GM23338 (cell line): ENCODE results near the gene NCKAP1. TPM values are rescaled to one million over a fixed set of nuclear protein-coding genes. Genes with fewer than 3 reads are reported as not detected.
"Not testable (repeated sequence)": the region's sequence is repeated elsewhere in the genome, so short reads cannot be mapped to it uniquely, and the experiment has no call there.

Experiments used
- ATAC-seq: fragments of 200-7000 bp; cut with Tn5 transposase; 3 replicates; pipeline ENCODE4 v1.9.1; 2020
- DNase-seq: peaks from one replicate; pipeline ENCODE4 v3.0.0-alpha.2; 2015; ENCODE audit warnings: low spot score
- H2AFZ ChIP-seq: fragments of 200-600 bp; sonication (generic); 2 replicates; pipeline ENCODE4 v1.8.0; 2016; ENCODE audit warnings: antibody characterized with exemption, mild to moderate bottlenecking, moderate library complexity
- H3F3A ChIP-seq: fragments of 200-600 bp; sonication (generic); replicated peaks from 2 replicates; pipeline ENCODE4 v1.8.0; 2017; ENCODE audit warnings: antibody characterized with exemption, mixed run types, low read depth
- H3K27ac ChIP-seq: fragments of 200-600 bp; sonication (generic); 2 replicates; pipeline ENCODE4 v1.6.1; 2016; ENCODE audit warnings: low read depth
- H3K27me3 ChIP-seq: fragments of 200-600 bp; sonication (generic); 2 replicates; pipeline ENCODE4 v1.8.0; 2016; ENCODE audit warnings: mild to moderate bottlenecking, mixed run types, moderate library complexity; ENCODE audit not compliant: insufficient read depth
- H3K36me3 ChIP-seq: fragments of 200-600 bp; sonication (generic); 2 replicates; pipeline ENCODE4 v1.8.0; 2016; ENCODE audit warnings: mild to moderate bottlenecking; ENCODE audit not compliant: insufficient read depth
- H3K4me1 ChIP-seq: fragments of 200-600 bp; sonication (generic); 2 replicates; pipeline ENCODE4 v1.8.0; 2016; ENCODE audit warnings: mild to moderate bottlenecking, moderate library complexity; ENCODE audit not compliant: insufficient read depth
- H3K4me2 ChIP-seq: fragments of 200-600 bp; sonication (generic); 2 replicates; pipeline ENCODE4 v1.7.1; 2017; ENCODE audit warnings: mixed run types
- H3K4me3 ChIP-seq: fragments of 200-600 bp; sonication (generic); 2 replicates; pipeline ENCODE4 v1.6.1; 2016; ENCODE audit warnings: mixed run types
- H3K79me2 ChIP-seq: fragments of 200-600 bp; sonication (generic); replicated peaks from 2 replicates; pipeline ENCODE4 v1.8.0; 2017; ENCODE audit warnings: mild to moderate bottlenecking; ENCODE audit not compliant: insufficient read depth
- H3K9me2 ChIP-seq: fragments of 200-600 bp; sonication (generic); 2 replicates; pipeline ENCODE4 v1.8.0; 2017; ENCODE audit not compliant: insufficient read depth
- H4K20me1 ChIP-seq: fragments of 200-600 bp; sonication (generic); replicated peaks from 2 replicates; pipeline ENCODE4 v1.8.0; 2017; ENCODE audit warnings: mild to moderate bottlenecking; ENCODE audit not compliant: insufficient read depth
- H3K27ac Mint-ChIP-seq: 2 replicates; pipeline ENCODE4 v1.8.0; 2020; ENCODE audit warnings: inconsistent platforms, mild to moderate bottlenecking, moderate library complexity, mixed read lengths
- H3K27me3 Mint-ChIP-seq: 3 replicates; pipeline ENCODE4 v1.8.0; 2022; ENCODE audit warnings: low read depth, mild to moderate bottlenecking, moderate library complexity, mixed read lengths, inconsistent platforms; ENCODE audit not compliant: insufficient read depth, poor library complexity
- H3K36me3 Mint-ChIP-seq: 3 replicates; pipeline ENCODE4 v1.8.0; 2021; ENCODE audit warnings: low read depth, mild to moderate bottlenecking, inconsistent platforms, moderate library complexity, mixed read lengths
- H3K4me1 Mint-ChIP-seq: 3 replicates; pipeline ENCODE4 v1.8.0; 2020; ENCODE audit warnings: mild to moderate bottlenecking, inconsistent platforms, mixed read lengths
- H3K4me3 Mint-ChIP-seq: 3 replicates; pipeline ENCODE4 v1.8.0; 2021; ENCODE audit warnings: moderate library complexity, mild to moderate bottlenecking, inconsistent platforms, mixed read lengths
- H3K9me3 Mint-ChIP-seq: 3 replicates; pipeline ENCODE4 v1.8.0; 2020; ENCODE audit warnings: moderate library complexity, mild to moderate bottlenecking, inconsistent platforms, mixed read lengths
- CREB1 ChIP-seq: fragments of 250-450 bp; sonication (Bioruptor Pico); IDR thresholded peaks from 2 replicates; pipeline ENCODE4 v1.5.0; 2020; ENCODE audit warnings: low read depth, mild to moderate bottlenecking, moderate library complexity
- EZH2 ChIP-seq: fragments of 200-600 bp; sonication (generic); IDR thresholded peaks from one replicate; pipeline ENCODE4 v1.8.0; 2017; ENCODE audit warnings: antibody characterized with exemption, mild to moderate bottlenecking, low read depth; ENCODE audit not compliant: unreplicated experiment
- EZH2phosphoT487 ChIP-seq: fragments of 200-600 bp; sonication (generic); IDR thresholded peaks from one replicate; pipeline ENCODE4 v1.8.1; 2018; ENCODE audit warnings: antibody characterized with exemption; ENCODE audit not compliant: unreplicated experiment
- JUNB ChIP-seq: IDR thresholded peaks from one replicate; pipeline ENCODE4 v1.6.1; 2016; ENCODE audit warnings: antibody characterized with exemption; ENCODE audit not compliant: unreplicated experiment
- STAT1 ChIP-seq: IDR thresholded peaks from one replicate; pipeline ENCODE4 v1.6.1; 2016; ENCODE audit warnings: antibody characterized with exemption; ENCODE audit not compliant: unreplicated experiment
- ZNF331 ChIP-seq: fragments of 250-450 bp; sonication (Bioruptor Pico); IDR thresholded peaks from 2 replicates; pipeline ENCODE4 v1.5.0; 2020; ENCODE audit warnings: low read depth, mild to moderate bottlenecking, moderate library complexity
- polyA plus RNA-seq: library from polyadenylated mRNA; unstranded; fragments of >200 nt; fragmentation: Nextera tagmentation; extraction: Ambion mirVana; gene quantifications from 2 replicates; pipeline ENCODE4 v1.2.1, GENCODE V29; 2016
- total RNA-seq: library from RNA; depleted of rRNA; stranded (reverse); fragments of >200 nt; shearing (Covaris generic); gene quantifications from 2 replicates; pipeline ENCODE4 v1.2.3, GENCODE V29; 2014
- TF ChIP-seq, protein P1 (sequence below): IDR thresholded peaks from 2 replicates; pipeline ENCODE4 v1.6.1; 2016; ENCODE audit warnings: antibody characterized with exemption
- TF ChIP-seq, protein P2 (sequence below): fragments of 250-450 bp; sonication (Bioruptor Pico); IDR thresholded peaks from 2 replicates; pipeline ENCODE4 v1.5.0; 2020; ENCODE audit warnings: mild to moderate bottlenecking, moderate library complexity

NCKAP1 gene
- total and polyA plus RNA-seq, 2 experiments from 2014 or later, result 53.8 to 157 TPM

- TF ChIP-seq, protein P1, sequence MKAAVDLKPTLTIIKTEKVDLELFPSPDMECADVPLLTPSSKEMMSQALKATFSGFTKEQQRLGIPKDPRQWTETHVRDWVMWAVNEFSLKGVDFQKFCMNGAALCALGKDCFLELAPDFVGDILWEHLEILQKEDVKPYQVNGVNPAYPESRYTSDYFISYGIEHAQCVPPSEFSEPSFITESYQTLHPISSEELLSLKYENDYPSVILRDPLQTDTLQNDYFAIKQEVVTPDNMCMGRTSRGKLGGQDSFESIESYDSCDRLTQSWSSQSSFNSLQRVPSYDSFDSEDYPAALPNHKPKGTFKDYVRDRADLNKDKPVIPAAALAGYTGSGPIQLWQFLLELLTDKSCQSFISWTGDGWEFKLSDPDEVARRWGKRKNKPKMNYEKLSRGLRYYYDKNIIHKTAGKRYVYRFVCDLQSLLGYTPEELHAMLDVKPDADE, result no peak
- TF ChIP-seq CREB1 (CRISPR knock-in tag) (no peak), EZH2phosphoT487 (no peak), ZNF331 (no peak), JUNB (no peak), EZH2 (no peak), STAT1 (no peak)
- TF ChIP-seq, protein P2, sequence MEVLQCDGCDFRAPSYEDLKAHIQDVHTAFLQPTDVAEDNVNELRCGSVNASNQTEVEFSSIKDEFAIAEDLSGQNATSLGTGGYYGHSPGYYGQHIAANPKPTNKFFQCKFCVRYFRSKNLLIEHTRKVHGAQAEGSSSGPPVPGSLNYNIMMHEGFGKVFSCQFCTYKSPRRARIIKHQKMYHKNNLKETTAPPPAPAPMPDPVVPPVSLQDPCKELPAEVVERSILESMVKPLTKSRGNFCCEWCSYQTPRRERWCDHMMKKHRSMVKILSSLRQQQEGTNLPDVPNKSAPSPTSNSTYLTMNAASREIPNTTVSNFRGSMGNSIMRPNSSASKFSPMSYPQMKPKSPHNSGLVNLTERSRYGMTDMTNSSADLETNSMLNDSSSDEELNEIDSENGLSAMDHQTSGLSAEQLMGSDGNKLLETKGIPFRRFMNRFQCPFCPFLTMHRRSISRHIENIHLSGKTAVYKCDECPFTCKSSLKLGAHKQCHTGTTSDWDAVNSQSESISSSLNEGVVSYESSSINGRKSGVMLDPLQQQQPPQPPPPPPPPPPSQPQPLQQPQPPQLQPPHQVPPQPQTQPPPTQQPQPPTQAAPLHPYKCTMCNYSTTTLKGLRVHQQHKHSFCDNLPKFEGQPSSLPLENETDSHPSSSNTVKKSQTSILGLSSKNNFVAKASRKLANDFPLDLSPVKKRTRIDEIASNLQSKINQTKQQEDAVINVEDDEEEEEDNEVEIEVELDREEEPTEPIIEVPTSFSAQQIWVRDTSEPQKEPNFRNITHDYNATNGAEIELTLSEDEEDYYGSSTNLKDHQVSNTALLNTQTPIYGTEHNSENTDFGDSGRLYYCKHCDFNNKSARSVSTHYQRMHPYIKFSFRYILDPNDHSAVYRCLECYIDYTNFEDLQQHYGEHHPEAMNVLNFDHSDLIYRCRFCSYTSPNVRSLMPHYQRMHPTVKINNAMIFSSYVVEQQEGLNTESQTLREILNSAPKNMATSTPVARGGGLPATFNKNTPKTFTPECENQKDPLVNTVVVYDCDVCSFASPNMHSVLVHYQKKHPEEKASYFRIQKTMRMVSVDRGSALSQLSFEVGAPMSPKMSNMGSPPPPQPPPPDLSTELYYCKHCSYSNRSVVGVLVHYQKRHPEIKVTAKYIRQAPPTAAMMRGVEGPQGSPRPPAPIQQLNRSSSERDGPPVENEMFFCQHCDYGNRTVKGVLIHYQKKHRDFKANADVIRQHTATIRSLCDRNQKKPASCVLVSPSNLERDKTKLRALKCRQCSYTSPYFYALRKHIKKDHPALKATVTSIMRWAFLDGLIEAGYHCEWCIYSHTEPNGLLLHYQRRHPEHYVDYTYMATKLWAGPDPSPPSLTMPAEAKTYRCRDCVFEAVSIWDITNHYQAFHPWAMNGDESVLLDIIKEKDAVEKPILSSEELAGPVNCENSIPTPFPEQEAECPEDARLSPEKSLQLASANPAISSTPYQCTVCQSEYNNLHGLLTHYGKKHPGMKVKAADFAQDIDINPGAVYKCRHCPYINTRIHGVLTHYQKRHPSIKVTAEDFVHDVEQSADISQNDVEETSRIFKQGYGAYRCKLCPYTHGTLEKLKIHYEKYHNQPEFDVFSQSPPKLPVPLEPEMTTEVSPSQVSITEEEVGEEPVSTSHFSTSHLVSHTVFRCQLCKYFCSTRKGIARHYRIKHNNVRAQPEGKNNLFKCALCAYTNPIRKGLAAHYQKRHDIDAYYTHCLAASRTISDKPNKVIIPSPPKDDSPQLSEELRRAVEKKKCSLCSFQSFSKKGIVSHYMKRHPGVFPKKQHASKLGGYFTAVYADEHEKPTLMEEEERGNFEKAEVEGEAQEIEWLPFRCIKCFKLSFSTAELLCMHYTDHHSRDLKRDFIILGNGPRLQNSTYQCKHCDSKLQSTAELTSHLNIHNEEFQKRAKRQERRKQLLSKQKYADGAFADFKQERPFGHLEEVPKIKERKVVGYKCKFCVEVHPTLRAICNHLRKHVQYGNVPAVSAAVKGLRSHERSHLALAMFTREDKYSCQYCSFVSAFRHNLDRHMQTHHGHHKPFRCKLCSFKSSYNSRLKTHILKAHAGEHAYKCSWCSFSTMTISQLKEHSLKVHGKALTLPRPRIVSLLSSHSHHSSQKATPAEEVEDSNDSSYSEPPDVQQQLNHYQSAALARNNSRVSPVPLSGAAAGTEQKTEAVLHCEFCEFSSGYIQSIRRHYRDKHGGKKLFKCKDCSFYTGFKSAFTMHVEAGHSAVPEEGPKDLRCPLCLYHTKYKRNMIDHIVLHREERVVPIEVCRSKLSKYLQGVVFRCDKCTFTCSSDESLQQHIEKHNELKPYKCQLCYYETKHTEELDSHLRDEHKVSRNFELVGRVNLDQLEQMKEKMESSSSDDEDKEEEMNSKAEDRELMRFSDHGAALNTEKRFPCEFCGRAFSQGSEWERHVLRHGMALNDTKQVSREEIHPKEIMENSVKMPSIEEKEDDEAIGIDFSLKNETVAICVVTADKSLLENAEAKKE (CRISPR knock-in tag), result no peak
These were observed 11.2 kb upstream of the NCKAP1 start (continued) for GRCh38 chr2:183049420-183049819.

GRCh38 chr2:183047486-183048125, 9.3 kb upstream of the NCKAP1 start:
- not testable (repeated sequence) for H2AFZ ChIP-seq, DNase-seq, H3F3A ChIP-seq, H3K27me3 Mint-ChIP-seq, H3K36me3 ChIP-seq, H3K4me1 Mint-ChIP-seq, H4K20me1 ChIP-seq, H3K4me3 ChIP-seq, H3K9me2 ChIP-seq, H3K79me2 ChIP-seq, H3K27me3 ChIP-seq, ATAC-seq, H3K4me3 Mint-ChIP-seq, H3K4me2 ChIP-seq, H3K27ac Mint-ChIP-seq, H3K27ac ChIP-seq
- H3K4me1 ChIP-seq, result peaks cover 28% of the 10 kb centered on the region
- H3K36me3 Mint-ChIP-seq, result peaks cover 20% of the 10 kb centered on the region
- H3K9me3 Mint-ChIP-seq, result peaks cover 20% of the 10 kb centered on the region

DNA sequence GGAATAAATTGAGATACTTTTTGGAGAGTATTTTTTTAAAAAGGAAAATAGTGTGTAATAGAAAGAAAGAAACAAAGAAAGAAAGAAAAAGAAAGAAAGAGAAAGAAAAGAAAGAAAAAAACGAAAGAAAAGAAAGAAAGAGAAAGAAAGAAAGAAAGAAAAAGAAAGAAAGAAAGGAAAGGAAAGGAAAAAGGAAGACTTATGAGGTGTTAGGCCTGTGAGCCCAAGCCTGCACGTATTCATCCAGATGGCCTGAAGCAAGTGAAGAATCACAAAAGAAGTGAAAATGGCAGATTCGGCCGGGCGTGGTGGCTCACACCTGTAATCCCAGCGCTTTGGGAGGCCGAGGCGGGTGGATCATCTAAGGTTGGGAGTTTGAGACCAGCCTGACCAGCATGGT, 5.3 kb upstream of the NCKAP1 start:
- ATAC-seq, H3K27ac ChIP-seq, H3K36me3 ChIP-seq, H3K27ac Mint-ChIP-seq, H3K4me1 Mint-ChIP-seq, H4K20me1 ChIP-seq, H3K4me3 Mint-ChIP-seq, H3K4me1 ChIP-seq, H3K4me3 ChIP-seq, DNase-seq, H3K27me3 Mint-ChIP-seq, H2AFZ ChIP-seq, H3K9me2 ChIP-seq, H3K79me2 ChIP-seq, H3K4me2 ChIP-seq, H3F3A ChIP-seq, H3K27me3 ChIP-seq: not testable (repeated sequence)
- peaks cover 23% of the 10 kb centered on the region for H3K36me3 Mint-ChIP-seq
- H3K9me3 Mint-ChIP-seq, result peaks cover 23% of the 10 kb centered on the region
